ENCODE measurements around the gene PAPPA. TPM values are rescaled to one million over a fixed set of nuclear protein-coding genes. Genes with fewer than 3 reads are reported as not detected.

The PAPPA gene
- total RNA-seq, 1 experiment from 2014 or later, result 0.17 TPM

DNA sequence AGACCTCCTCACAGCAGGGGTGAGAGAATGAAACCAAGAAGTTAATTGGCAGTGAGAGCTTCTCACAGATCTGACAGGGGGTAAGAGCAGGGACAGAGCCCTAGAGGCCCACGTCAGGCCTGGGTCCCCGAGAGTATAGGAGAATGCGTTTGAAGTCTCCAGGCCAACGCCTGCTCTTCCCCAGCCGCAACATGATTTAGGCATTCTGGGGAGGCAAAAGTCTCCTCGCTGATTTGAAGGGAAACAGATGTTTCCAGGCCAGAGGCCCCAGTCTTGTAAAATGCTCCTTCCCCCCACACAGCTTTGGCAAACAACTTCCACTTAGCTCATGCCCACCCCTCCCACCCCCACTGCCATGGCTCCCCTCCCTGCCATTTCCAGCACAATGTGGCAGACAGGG is 294.3 kb downstream of the PAPPA start:
- TF ChIP-seq, protein P1, sequence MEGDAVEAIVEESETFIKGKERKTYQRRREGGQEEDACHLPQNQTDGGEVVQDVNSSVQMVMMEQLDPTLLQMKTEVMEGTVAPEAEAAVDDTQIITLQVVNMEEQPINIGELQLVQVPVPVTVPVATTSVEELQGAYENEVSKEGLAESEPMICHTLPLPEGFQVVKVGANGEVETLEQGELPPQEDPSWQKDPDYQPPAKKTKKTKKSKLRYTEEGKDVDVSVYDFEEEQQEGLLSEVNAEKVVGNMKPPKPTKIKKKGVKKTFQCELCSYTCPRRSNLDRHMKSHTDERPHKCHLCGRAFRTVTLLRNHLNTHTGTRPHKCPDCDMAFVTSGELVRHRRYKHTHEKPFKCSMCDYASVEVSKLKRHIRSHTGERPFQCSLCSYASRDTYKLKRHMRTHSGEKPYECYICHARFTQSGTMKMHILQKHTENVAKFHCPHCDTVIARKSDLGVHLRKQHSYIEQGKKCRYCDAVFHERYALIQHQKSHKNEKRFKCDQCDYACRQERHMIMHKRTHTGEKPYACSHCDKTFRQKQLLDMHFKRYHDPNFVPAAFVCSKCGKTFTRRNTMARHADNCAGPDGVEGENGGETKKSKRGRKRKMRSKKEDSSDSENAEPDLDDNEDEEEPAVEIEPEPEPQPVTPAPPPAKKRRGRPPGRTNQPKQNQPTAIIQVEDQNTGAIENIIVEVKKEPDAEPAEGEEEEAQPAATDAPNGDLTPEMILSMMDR (conservative IDR thresholded peaks at IDR 0.05), result no peak
- no peak overlapping the region for H3K4ac ChIP-seq (ENCODE audit: low read depth, low read length)

More for the DNA sequence above, 294.3 kb downstream of the PAPPA start:
- no peak overlapping the region for H3K27ac ChIP-seq (ENCODE audit: insufficient read length, low read depth, low read length)
- Mint-ChIP-seq H3K4me3 (no peak overlapping the region), H3K9me3 (no peaks in the 10 kb centered on the region), H3K27ac (no peak overlapping the region), H3K36me3 (ENCODE audit: insufficient read depth in 1 of 3, low read depth in 3 of 3) (peaks cover 0 to 3% (median 0%) of the 10 kb centered on the region in 3 experiments; a peak in 1 of 7 replicates), H3K4me1 (peaks cover 10 to 12% of the 10 kb centered on the region in 2 experiments), H3K27me3 (ENCODE audit: low read depth) (no peaks in the 10 kb centered on the region)
- no peak overlapping the region for H2BK20ac ChIP-seq (ENCODE audit: low read depth, low read length, poor library complexity, severe bottlenecking)
- H2BK120ac ChIP-seq (ENCODE audit: low read depth, low read length, poor library complexity, severe bottlenecking), result no peak overlapping the region
- H3K56ac ChIP-seq (ENCODE audit: insufficient read length, low read depth, low read length), result no peak overlapping the region
- H2AK5ac ChIP-seq (ENCODE audit: insufficient read length, low read length), result no peak overlapping the region
- no peak overlapping the region for H3K23ac ChIP-seq (ENCODE audit: insufficient read length, low read depth, low read length)
- H2AFZ ChIP-seq (ENCODE audit: low read length), result no peak overlapping the region
- no peak overlapping the region; the same call in 1 of the 2 replicates for H3K14ac ChIP-seq (ENCODE audit: insufficient read depth, low read length)
- no peak overlapping the region for H2BK12ac ChIP-seq (ENCODE audit: insufficient read length, low read depth, low read length)
- H3K9me3 ChIP-seq (ENCODE audit: control insufficient read depth, low read depth, low read length), result no peaks in the 10 kb centered on the region
- no peak overlapping the region for H3T11ph ChIP-seq (ENCODE audit: low read length)
- no peak overlapping the region for H3K9ac ChIP-seq (ENCODE audit: extremely low read depth, insufficient read length, low read length)
- H4K5ac ChIP-seq (ENCODE audit: insufficient read length, low read depth, low read length), result no peak overlapping the region
- no peak overlapping the region for H2BK5ac ChIP-seq (ENCODE audit: insufficient read length, low read length)
- no CpG with 5 or more reads among the region's 6 CpGs for WGBS (ENCODE audit: extremely low coverage, insufficient read length, low lambda C conversion rate)
- DNase-seq, result no peak
- H3K79me1 ChIP-seq (ENCODE audit: insufficient read depth, low read depth, low read length, poor library complexity, severe bottlenecking), result no peaks in the 10 kb centered on the region
- no peaks in the 10 kb centered on the region; the same call in 1 of the 2 replicates for H3K4me1 ChIP-seq (ENCODE audit: insufficient read depth, low read length)
- H3K4me2 ChIP-seq (ENCODE audit: insufficient read depth, insufficient read length, low read length), result no peak overlapping the region
- no peaks in the 10 kb centered on the region for H4K20me1 ChIP-seq (ENCODE audit: control insufficient read depth, insufficient read depth, insufficient read length)
- H3K27me3 ChIP-seq (ENCODE audit: insufficient read depth, low read length), result no peaks in the 10 kb centered on the region
- no peak overlapping the region for H4K8ac ChIP-seq (replicated peaks; ENCODE audit: insufficient read length, low read depth, low read length)
- no peak overlapping the region for H3K18ac ChIP-seq (ENCODE audit: insufficient read length, low read depth, low read length)
- H3K23me2 ChIP-seq (ENCODE audit: insufficient read length, low read depth, low read length, poor library complexity, severe bottlenecking), result no peaks in the 10 kb centered on the region
- no peak overlapping the region for H4K91ac ChIP-seq (ENCODE audit: insufficient read length, low read depth, low read length)
- no peak overlapping the region for H2BK15ac ChIP-seq (ENCODE audit: low read depth, low read length)
- no peaks in the 10 kb centered on the region for H3K79me2 ChIP-seq (ENCODE audit: insufficient read depth, low read length)

All from H9 (cell line).